Hepatic stellate cell (primary cell): ENCODE data around the gene MCF2L.
"Not testable (repeated sequence)": the region's sequence is repeated elsewhere in the genome, so short reads cannot be mapped to it uniquely, and the experiment has no call there.

Source experiments
- DNase-seq: peaks from one replicate; pipeline ENCODE4 v3.0.0; 2011; ENCODE audit warnings: low spot score

Gene MCF2L

DNA sequence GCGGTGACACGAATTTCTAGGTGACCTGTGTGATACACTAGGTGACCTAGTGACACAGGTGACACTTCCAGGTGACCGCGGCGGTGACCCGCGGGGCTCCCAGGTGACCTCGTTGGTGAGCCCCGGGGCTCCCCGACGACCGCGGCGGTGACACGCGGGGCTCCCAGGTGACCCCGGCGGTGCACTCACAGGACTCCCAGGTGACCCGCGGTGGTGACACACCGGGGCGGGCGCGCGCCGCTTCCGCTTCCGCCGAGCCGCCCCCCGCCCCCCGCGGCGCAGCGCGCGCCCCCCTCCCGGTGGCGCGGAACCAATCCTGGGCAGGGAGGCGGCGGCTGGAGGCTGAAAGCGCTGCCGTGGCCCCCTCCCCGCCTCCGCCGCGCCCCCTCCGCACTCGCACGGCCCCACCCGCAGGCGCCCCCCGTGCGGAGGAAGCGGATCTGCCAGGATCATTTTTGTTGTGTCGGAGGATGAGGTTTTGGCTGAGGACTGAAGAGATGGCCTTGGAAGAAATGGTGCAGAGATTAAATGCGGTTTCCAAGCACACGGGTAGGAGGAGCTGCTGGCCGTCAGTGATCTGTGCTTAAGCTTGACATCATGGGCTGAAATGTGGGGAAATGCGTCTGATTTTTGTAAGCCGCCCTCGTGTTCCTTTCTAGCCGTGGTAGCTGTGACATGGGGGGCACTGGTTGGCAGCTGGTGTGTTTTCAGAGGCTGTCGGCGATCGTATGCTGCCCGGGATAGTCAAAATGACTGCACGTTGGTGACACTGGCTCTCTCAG lies at the start of gene MCF2L:
Gene MCF2L (plus strand): TSS at position 305 of the 782 bp plus-strand sequence. CDS start 166 bp downstream, at position 471.
- peak; percentile 50 for DNase-seq

DNA sequence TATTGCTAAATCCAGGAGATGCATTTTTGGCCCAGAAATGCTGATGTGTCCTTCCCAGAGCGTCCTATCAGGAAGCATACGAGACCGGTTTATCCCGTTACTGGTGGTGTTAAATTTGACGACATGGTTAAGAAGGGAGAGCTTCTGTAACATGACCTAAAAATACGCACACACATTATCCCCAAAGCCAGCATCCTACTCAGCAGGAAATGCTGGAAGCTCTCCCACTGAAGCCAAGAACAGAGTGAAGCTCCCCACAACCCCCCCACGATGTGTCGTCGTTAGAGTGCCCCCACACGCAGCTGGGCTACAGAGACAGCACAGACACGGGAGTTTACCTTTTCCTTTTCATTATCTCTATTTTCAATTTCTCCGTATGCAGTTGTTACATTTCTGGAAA lies 45.1 kb upstream of the MCF2L start:
- no peak for DNase-seq

DNA sequence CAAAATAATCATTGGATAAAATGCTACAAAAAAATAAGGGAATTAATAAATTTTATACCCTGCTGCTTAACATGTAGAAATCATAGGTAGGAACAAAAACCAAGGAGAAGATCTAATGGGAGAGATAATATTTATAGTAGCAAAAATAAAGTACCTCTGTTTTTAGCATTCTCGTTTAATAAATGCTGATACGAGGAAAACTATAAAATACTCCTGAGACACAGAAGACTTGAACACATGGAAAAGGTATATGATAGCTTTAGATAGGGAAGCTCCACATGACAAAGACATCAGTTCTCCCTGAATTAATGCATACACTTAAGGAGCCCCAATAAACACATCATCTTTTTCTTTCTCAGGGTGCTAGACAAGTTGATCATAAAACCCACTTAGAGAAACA lies 44.6 kb upstream of the MCF2L start:
- no peak for DNase-seq

DNA sequence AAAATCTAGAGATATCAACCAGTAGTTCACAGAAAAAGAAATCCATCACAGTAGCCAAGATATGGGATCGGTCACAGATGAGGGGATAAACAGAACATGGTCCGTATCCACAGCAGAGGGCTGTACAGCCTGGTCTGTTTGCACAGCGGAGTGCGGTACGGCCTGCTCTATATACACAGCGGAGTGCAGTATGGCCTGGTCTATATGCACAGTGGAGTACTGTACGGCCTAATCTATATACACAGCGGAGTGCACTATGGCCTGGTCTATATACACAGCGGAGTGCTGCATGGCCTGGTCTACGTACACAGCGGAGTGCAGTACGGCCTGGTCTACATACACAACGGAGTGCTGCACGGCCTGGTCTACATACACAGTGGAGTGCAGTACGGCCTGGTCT lies 43.0 kb upstream of the MCF2L start:
- DNase-seq: no peak

DNA sequence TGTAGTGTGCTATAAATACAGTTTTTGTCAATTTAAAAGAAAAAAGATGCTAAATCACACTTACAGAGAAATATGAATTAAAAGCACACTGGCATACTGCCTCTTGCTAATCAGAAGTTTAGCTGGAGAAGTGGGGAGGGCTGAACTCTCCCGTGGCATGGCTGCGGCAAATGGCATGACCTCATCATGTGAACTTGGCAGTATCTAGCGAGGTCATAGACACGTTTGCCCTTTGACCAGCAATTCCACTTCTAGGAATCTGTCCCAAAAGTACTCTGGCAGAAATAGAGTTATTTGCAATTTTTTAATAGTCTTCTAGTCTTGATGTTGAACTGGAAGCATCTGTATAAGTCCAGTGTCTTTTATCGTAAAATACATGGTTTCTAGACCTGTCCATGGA lies 42.0 kb upstream of the MCF2L start:
- no peak for DNase-seq

GRCh38 chr13:112928020-112928971 lies 40.7 kb upstream of the MCF2L start:
- no peak for DNase-seq

DNA sequence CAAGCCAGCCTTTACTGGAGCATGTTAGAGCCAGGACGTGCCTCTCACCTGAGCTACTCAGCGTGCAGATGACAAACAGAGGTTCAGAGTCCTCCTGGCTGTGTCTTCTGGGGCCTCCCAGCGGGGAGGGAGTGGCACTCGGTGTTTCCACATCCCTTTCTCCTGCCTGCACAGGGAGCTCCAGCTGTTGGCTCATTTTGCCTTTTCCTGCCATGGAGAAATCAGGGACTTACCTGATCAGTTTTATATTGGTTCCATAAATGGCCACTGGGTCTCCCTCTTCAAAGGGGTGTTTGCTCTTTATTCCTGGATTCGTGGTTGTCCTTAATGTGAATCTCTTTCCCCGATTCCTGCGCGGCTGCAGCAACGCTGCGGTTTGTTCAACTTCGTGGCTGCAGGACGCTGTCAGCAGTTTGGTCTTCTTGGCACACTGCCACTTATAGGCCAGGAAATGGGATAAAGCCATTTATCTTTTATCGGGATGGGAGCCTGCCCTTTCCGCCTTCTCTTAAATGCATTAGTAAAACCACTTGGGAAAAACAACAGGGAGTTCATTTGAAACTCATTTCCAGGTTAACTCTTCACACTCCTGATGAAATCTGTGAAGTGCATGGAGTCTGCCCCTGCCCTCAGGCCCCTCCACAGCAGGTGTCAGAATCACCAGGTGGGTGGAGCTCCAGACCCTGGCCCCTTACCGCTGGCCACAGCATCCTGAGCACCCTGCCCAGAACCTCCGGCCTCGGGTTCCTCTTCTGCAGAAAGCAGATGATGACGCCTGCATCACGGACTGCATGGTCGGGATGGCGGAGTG lies 39.8 kb upstream of the MCF2L start:
- DNase-seq: peak; percentile 47

- no peak for DNase-seq
Measured at GRCh38 chr13:112929783-112930055, 39.3 kb upstream of the MCF2L start.

GRCh38 chr13:112930192-112930591 lies 38.8 kb upstream of the MCF2L start:
- no peak for DNase-seq

- DNase-seq: peak; percentile 96
Measured at GRCh38 chr13:112931028-112931934, 37.7 kb upstream of the MCF2L start.

DNA sequence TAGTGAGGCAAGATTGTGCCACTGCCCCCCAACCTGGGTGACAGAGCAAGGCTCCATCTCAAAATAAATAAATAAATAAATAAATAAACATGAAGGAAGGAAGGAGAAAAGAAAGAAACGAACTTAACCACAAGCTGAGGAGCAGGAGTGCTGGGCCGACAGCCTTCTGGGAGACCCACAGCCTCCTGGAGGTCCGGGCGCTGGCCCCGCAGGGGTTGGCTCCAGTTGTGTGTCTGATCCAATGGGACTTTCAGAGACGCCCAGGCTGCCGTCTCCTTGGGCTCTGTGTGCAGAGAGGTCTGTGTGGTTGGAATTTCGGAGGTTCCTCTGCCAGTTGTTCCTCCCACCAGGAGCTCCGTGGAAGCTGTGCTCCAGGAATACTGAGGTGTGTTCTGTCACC lies 36.0 kb upstream of the MCF2L start:
- no peak for DNase-seq

DNA sequence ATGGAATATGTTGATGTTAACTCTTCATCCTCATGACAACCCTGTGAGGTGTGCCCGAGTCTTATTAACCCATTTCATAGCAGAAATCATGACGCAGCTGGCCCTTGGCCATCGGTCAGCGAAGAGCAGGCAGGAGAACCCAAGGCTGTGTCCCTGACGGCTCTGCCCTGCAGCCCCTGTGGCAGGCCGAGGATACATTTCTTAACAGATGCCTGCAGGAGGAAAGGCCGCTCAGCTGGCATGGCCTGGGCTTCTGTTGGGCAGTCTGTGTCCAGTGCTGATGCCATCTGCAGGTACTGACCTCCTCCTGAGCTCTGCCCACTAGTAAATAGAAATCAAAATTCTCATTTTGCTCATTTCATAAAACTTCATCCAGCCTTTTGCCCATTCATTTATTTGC lies 35.4 kb upstream of the MCF2L start:
- no peak for DNase-seq

- no peak for DNase-seq
Measured at GRCh38 chr13:112934078-112934477, 34.9 kb upstream of the MCF2L start.

DNA sequence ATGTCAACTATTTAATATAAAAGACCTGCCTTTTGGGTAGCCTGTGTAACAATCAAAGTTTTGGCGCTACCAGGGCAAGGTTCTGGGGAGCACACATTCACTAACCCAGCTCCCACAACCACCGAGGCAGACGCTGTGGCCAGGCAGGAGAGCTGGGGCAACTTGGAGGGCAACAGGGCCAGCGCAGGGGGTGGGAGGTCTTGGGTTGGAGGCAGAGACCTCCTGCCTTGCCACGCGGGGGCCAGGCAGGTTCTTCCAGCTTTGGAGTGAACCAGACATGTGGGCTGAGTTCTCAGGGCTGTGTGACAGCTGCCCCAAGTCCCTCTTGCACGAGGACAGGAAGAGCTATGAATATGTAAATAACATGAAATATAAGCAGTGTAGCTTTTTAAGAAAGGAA lies 30.3 kb upstream of the MCF2L start:
- no peak for DNase-seq

DNA sequence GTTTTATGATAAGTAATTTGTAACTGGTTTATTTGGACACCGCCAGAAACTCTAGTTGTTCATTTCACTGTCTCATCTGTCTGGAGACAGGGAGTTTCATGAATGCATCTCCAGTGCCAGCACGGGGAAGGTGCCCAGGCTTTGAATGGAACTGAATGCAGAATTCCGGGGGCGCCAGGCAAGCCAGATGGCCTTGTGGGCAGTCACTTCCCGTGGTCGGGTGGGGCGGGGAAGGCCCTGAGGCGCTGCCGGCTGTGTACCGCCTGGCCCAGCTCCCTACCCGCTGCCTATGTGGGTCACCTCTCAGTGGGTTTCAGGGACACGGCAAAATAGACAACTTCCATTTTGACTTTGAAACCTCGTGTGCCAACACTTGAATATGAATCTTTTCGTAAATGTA lies 28.8 kb upstream of the MCF2L start:
- DNase-seq: no peak

GRCh38 chr13:112941349-112941748 lies 27.7 kb upstream of the MCF2L start:
- no peak for DNase-seq

- DNase-seq: not testable (repeated sequence)
Measured at GRCh38 chr13:112941765-112942164, 27.2 kb upstream of the MCF2L start.

- DNase-seq: peak; percentile 90
Measured at GRCh38 chr13:112942689-112943308, 26.2 kb upstream of the MCF2L start.

DNA sequence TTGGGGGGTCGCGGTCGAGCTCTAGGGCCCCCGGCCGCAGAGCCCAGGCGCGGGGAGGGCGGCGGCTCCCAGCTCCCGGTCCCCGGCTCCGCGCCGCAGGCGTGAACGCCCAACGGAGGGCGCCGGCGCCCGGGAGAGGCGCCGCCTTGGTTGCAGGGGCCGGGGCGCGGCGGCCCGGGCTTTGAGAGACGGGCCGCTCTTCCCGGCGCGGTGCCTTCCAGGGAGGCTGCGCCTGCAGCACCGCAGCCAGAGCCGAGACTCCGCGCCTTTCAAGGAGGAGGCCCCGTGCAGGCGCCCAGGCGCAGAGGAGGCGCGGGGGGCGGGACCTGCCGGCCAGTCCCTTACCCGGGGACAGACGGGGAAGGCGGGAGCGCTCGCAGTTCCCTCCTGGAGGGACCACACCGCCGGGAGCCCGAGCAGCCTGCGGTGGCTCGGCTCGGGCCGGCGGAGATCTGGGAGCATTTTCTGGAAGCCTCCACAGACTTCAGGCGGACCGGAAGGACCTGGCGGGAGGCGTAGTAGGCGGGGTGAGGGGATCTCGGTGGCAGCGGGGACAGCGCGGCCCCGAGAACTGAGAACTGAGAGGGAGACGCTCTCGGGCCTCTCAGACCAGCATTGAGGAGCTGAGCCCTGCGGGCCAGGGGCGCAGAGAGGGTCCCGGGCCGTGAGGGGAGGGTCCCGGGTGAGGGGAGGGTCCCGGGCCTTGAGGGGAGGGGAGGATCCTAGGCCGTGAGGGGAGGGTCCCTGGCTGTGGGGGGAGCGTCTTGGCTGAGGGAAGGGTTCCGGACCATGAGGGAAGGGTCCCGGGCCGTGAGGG lies 25.5 kb upstream of the MCF2L start:
- peak; percentile 54 for DNase-seq

DNA sequence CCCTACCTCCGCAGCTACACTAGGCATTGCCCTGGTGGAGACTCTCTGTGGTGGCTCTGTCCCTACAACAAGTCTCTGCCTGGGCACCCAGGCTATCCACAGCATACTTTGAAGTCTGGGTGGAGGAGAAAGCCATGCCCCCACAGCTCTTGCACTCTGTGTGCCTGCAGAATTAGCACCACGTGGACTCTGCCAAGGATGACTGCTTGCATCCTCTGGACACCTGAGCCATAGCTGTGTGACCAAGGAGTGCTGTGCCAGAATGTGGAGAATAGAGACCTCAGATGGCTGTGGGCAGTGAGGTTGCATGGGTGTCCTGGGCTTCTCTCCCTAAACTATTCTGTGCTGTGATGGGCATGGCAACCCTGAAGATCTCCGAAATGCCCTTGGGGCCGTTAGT lies 21.2 kb upstream of the MCF2L start:
- no peak for DNase-seq
